ENCODE results near the gene LINGO1.
A peak's percentile ranks its signal among the peaks of the same experiment; 100 is the strongest.

LINGO1 gene, protein sequence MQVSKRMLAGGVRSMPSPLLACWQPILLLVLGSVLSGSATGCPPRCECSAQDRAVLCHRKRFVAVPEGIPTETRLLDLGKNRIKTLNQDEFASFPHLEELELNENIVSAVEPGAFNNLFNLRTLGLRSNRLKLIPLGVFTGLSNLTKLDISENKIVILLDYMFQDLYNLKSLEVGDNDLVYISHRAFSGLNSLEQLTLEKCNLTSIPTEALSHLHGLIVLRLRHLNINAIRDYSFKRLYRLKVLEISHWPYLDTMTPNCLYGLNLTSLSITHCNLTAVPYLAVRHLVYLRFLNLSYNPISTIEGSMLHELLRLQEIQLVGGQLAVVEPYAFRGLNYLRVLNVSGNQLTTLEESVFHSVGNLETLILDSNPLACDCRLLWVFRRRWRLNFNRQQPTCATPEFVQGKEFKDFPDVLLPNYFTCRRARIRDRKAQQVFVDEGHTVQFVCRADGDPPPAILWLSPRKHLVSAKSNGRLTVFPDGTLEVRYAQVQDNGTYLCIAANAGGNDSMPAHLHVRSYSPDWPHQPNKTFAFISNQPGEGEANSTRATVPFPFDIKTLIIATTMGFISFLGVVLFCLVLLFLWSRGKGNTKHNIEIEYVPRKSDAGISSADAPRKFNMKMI

DNA sequence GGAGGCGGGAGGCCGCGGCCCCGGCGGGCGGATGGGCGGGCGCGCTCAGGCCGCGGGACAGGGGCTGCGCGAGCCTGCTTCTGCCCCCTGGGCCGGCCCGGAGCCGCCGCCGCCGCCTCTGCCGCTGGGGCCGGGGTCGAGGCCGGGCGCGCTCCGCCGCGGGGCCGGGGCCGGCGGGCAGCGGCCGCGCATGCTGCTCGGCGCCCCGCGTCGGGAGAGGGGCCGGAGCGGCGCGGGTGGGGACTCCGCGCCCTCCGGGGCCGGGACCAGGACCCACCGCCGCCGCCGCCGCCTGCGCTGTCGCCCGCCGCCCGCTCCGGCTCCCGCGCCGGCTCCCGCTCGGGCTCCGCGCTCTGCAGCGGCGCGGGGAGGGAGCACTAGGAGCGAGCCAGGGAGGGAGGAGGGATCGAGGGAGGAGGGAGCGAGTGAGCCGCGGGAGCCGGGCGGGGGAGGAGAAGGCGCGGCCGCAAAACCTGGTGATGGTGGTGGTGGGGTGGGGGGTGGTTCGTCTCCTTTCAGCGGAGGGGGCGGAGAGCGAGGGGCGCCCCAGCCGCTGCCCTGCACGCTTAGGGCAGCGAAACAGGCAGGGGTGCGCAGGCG, at the start of gene LINGO1:
Gene LINGO1, minus strand, starts transcription at position 379 of the 600 bp plus-strand sequence. CDS start 597 bp downstream, outside the sequence.
- peak; percentile 81 for DNase-seq (ENCODE audit: low spot score)

DNA sequence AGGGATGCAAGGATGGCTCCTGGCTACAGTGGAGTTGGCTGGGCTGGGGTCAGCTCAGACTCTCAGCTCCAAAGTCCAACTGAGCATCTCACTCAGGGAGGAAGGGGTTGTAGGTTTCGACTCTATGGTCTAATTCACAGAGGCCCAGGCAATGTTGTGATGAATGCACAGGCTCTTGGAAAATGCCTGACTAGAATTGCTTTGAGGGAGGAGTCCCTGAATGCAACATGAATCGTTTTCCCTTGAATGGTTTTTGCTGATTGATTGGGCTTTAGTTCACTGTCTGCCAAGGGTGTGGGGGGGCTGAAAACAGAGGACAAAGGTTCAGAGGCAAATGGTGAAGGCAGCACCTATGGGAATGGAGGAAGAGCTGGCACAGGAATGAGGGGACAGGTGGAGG, 48.6 kb upstream of the LINGO1 start:
- no peak for DNase-seq (ENCODE audit: low spot score)

DNA sequence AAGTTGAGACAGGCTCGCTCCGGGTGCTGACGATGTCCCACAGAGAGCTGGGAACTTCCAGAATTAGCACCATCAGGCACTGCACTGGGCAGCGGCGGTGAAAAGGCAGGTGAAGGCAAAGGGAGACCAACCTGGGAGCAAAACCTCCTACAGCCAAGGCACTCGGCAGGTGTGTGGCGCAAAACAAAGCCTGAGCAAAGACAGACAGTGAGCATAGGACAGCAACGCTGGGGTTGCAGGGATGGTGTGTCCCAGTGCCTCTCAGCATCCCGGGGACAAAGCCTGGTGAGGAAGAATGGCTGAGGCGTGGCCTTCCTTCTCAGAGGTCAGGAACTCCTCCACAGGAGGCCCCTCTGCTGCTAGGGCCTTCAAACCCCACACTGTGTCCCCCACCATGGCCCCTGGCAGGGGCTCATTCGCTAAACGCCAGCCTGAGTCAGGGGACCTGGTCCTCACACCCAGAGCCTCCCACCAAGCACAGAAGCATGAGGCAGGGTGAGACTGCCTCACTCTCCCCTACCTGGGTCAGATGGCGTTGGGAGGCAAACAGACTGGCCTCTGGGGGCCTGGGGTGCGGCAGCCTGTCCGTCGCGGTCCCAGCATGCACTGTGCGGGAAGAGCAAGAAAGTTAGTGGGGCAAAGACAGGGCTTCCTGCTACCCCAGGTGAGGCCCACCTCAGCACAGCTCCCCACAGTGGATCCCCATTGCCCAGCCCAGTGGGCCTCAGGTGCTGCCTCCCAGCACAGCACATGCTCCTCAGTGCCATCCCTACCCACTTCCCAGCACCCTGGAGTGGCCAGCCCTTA, 44.1 kb upstream of the LINGO1 start:
- no peak for DNase-seq (ENCODE audit: low spot score)

DNA sequence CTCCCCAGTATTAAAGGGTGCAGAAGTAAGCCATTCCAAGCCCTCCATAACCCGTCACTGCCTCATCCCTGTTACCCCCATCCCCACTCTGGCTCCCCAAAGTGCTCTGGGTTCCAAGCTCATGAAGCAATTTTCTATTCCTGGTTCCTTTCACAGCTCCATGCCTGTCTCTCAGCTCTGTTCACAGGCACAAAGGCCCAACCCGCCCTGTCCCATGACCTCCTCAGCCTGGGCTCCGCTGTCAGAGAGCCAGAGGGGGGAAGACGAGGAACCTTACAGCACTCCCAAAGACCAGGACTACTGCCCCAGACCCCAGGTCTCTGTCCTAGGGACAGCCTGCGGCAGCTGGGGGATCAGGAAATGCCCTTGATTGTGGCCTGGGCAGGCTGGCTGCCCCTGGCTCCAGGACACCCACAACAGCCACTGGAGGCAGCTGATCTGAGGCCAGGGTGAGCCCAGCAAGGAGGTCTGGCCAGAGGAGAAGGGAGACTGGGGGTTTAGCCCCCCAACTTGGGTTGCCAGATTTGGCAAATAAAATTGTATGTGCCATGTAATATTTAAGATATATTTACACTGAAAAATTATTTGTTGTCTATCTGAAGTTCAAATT, 43.2 kb upstream of the LINGO1 start:
- DNase-seq (ENCODE audit: low spot score): no peak

DNA sequence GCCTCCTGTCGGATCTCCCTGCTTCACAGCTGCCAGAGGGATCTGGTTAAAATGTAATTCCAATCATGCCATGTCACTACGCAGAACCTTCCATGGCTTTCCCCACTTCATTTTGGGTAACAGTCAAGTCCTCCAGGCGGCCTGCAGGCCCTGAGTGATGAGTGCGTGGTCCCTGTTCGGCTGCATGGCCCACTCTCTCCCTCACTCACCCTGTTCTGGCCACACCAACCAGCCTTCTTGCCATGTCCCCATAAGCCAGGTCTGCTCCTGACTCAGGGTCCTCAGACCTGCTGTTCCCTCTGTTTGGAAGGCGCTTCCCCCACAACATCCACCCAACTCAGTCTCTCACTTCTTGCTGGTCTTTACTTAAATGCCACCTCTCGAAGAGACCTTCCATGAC, 41.6 kb upstream of the LINGO1 start:
- DNase-seq (ENCODE audit: low spot score): no peak

DNA sequence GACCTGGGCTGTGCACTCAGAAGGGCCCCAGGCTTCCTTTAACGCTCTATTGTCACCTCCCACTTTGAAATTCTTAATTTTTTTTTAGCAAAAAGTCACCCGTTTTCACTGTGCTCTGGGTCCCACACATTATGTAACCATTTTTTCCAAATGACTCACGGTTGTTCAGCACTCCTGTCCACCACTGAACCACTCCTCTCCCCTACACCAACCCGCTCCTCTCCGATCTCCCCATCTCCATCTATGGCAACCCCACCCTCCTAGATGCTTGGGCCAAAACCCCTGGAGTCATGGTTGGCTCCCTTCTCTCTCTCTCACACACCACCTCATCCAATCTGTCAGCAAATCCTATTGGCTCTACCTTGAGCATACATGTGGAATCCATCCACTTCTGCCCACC, 41.2 kb upstream of the LINGO1 start:
- no peak for DNase-seq (ENCODE audit: low spot score)

DNA sequence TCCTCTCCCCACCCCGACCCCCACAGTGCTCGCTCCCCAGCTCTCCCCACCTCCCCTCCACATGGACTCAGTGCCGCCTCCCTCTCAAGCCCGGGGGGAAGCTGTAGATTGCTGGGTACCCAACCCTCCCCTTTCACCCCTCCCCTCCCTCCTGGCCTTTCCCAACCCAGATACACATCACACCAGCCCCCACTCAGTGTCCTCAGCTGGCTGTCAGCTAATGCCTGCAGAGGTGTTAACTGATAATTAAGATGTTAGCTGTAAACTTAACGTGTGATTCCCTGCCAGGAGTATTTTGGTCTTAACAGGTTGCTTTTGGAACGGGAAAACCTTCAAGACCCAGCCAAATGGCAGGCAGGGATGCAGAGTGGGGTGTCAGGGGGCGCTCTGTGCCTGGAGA, 39.4 kb upstream of the LINGO1 start:
- no peak for DNase-seq (ENCODE audit: low spot score)

DNA sequence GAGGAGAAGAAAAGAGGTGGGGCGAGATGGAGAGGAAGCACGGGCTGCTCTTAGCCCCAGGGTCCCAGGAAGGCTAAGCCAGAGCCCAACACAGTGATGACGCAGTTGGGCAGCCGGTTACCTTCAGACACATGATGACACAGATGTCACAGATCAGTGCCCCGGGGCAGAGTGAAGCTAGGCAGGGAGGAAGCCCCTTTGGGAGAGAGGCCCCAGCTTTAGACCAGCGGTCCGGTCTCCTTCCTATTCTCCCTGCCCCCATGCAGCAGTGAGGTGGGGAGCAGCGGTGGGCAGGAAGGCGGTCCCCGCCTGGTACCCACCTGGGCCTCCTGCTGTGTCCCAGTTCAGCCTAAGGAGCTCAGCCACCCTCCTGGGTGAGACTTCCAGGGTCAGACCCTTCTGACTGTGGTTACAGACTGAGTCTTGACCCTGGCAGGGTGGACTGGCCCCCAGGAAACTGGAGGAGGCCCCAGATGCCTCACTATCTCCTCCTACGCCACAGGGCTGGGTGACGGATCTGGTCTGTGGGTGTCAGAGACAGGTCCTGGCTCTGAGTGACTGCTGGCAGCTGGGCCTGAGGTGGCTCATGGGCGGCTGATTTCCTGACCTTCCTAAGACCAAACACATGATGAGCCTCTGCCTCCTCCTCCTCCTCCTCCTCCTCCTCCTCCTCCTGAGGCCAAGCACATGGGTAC, 38.8 kb upstream of the LINGO1 start:
- no peak for DNase-seq (ENCODE audit: low spot score)

DNA sequence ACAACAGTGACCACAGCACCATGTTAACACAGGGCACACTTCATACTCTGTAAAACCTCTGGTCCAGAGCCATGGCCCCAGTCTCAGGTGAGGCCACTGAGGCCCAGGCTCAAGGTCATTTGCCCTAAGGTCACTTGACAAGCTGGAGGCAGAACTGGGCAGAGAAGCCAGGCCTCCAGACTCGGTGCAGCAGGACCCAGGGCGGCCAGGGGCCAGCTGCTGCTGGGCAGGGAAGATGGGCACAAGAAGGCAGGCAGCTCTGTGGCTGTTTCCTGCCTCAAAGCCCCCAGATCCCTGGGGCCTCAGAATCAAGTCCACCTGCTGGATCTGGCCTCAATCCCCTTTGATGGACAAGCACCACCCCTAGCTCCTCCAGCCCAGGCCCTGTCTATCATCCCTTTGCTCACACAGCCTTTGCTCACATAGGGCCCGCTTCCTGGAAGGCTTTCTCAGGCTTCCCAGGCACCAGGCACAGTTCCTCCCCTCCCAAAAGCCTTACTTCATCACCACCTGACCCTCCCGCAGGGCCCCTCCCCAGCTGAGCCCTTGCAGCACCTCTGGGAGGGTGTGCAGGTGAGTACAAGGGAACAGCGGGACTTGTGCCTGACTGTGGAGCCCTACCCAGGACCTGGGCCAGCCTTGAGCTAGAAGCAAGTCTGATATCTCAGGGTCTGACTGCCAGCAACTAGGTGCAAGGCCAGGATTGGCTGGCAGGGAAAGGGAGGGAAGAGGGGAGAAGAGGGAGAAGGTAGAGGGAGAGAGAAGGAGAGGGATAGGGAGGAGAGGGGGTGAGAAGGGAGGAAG, 38.0 kb upstream of the LINGO1 start:
- no peak for DNase-seq (ENCODE audit: low spot score)

DNA sequence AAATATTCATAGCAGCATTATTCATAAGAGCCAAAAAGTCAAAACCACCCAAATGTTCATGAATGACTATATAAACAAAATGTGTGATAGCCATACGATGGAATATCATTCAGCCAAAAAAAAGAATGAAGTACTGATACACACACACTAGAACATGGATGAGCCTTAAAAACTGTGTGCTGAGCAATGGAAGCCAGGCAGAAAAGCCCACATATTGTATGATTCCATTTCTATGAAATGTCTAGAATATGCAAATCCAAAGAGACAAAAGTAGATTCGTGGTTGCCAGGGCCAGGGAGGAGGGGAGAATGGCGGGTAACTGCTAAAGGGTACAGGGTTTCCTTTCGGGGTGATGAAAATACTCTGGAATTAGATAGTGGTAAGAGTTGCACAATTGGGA, 37.2 kb upstream of the LINGO1 start:
- DNase-seq (ENCODE audit: low spot score): no peak

DNA sequence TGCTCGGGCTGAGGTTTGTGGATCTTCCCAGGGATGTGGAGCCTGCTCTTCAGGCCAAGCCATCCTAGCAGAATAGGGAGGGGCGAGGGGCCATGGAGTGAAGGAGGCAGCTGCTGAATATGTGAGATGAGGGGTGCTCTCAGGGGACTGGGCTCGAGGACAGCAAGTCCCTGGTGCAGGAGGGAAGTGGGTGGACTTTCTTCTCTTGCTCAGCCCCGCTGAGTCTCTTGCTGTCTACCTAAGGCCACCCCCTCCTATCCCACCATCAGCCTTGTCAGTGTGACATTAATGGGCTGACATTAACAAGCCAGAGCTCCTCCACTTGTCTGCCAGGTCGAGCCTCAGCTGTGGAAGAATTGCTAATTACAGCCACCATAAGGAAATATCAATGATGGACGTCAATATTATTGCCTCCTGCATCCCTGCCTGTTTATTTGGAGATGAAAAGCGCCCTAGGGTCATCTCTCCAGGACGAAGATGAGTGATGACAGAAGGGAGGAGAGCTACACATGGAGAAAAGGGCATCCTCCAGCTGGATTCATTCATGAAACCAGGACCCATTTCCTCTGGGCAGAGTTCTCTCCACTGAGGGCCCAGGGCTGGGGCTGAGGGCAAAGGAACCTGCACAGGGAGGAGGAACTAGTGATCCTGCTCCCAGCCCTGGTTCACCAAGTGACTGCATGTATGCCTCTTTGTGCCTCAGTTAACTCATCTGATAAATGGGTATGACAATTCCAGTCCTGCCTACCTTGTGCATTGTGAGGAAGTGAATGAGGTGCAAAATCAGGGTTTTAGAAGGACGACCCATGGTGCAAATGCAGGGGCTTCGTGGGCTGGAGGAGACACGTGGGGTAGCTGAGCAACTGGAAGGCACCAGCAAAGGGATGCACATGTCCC, 34.9 kb upstream of the LINGO1 start:
- DNase-seq (ENCODE audit: low spot score): no peak

DNA sequence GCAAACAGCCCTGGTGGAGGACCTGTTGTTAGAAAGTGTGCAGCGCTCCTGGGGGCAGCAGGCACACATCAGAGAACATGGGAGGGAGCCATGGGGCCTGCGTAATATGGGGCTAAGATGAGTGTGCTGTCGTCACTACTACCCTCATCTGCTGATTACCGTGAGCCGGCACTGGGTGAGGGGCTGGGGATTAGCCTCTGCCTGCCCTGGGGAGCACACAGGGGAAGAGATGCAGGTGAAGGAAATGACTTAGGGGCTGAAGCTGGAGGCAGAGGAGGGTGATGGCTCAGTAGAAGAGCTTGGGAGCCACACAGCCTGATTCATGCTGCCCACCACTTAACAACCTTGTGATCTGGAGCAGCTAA, 33.6 kb upstream of the LINGO1 start:
- no peak for DNase-seq (ENCODE audit: low spot score)

DNA sequence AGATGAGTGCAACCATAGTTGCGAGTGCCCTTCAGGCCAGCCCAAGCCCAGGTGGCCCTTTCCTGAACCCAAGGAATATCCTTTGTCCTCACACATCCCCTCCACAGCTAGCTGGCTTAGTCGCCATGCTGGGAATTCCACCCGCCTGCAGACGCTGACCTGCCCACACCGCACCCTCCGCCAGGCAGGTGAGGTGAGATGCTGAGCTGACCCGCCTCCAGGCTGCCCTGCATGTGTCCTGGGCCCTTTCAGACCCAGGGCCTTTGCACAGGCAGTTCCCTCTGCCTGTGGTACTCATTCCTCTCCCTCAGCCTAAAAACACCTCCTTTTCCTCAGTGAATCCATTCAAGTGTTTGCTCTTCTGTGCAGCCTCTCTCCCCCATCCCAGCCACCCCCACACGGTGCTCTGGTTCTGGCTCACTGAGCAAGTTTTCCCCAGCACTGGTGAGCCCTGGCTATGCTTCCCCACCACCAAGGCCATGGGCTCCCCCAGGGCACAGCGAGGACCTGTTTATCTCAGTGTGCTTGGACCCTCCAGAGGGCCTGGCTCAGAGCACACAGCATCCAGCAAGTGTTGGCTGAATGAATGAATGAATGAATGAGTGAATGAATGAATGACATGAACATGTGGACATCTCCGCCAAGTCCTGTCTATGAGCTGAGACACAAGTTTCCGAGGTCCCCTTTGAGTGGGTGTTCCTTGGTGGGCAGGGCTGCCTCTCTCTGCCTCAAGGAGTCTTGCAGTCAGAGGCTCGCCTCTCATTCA, 33.0 kb upstream of the LINGO1 start:
- DNase-seq (ENCODE audit: low spot score): no peak

DNA sequence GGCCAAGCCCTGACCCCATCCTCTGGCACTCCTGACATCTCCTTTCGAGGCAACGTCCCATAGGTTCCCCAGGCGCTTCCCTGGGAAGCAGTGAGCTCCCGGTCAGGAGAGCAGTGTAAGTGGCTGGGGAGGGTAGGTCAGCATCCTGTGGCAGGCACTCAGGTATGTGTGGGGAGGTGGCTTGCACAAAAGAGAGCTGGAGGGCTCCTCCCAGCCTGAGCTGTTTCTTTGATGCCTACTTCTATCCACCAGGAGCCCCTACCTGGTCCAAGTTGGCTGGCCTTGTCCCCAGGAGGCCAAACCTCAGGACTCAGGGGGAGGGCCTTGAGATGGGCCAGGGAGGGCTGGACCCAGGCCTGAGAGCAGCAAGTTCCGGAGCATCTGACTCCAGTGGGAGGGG, 31.7 kb upstream of the LINGO1 start:
- DNase-seq (ENCODE audit: low spot score): no peak

DNA sequence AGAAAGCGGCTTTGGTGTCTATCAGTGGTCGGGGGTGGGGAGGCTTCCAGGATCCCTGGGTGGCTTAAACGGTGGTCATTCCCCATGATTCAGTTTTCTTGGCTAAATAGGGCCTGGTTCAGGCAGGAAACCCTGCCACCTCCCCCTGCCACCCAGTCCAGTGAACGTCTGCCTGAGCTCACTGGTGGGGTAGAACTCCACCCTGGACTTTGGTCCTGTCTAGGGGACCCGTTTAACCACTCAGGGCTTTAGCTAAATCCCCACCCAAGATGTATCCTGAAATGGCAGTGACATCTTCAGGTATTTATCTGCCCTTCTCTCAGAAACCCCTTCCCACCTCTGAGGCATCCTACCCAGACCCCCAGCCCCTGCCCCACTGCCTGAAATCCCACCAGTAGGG, 30.5 kb upstream of the LINGO1 start:
- no peak for DNase-seq (ENCODE audit: low spot score)

DNA sequence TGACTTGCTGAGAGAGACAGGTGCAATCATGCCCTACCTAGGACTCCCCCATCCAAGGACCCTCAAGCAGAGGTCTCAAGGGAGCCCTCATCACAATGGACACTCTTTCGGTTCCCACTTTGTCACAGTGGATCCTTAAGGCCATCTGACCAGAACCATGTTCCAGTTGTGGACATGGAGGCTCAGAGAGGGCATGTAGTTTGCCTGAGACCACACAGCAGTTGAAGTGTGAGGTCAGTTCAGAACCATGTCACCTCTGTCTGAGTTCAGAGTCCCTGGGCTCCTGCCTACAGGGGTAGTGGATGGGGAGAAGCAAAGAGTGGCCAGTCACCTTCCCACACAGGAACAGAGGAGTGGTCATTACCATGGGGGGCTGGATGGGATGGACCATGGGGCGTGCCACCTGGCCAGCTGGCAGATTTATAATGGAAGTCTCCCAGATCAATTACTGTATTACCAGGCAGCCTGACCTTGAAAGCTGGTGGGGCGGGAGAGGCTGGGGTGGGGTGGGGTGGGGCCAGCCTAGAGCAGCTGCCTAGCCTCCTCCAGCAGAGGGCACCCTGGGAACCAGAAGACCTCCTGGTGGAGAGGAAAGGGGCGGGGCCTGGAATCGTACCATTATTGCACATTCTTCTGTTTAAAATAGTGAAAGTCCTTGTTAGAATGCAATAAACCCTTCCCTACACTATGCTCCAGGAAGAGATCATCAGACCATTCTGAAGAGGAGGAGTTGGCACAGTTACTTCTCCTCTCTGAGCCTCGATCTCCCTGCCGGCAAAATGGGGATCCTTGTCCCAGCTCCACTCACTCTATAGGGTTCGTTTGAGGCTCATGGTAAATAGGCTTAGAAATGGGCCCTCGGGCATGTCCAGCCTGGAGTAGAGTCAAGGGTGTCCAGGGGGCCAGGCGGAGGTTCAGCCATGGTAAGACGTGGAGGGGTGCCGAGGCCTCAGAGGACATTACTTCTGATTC, 26.9 kb upstream of the LINGO1 start:
- DNase-seq (ENCODE audit: low spot score): peak; percentile 87

DNA sequence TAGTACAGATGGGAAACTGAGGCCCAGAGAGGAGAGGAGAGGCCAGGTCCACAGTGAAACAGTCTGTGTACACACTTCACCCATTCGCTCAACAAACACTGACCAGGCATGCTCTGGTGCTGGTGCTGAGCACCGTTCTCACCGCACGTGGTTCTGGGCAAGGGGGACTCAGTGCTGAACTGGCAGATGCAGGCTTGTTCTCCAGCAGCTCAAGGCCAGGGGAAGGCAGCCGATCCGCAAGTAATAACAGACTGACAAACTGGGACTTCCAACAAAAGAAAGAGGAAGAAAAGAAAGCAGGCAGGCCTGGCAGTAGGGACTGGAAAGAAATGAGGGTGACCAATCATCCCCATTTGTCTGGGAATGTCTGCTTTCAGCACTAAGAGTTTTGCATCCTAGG, 25.6 kb upstream of the LINGO1 start:
- DNase-seq (ENCODE audit: low spot score): no peak

Measured in D341Med (cell line).